ENCODE data around the gene AMIGO1. TPM values are rescaled to one million over a fixed set of nuclear protein-coding genes. Genes with fewer than 3 reads are reported as not detected.
A peak's percentile ranks its signal among the peaks of the same experiment; 100 is the strongest.

The AMIGO1 gene
- total RNA-seq (1 to 10 TPM; 4.4 to 5.8 (median 5.3) TPM), polyA plus RNA-seq (1 to 10 TPM; 1.6 to 4.9 TPM)

- Histone ChIP-seq H3K4me1 (peaks cover 0 to 3% (median 0%) of the 10 kb centered on the region in 3 donors), H3K36me3 (no peaks in the 10 kb centered on the region), H3K27me3 (no peaks in the 10 kb centered on the region), H3K4me3 (peak within 1 kb of the TSS; percentile 63 to 85 (median 82)), H3K9me3 (no peaks in the 10 kb centered on the region), H3K27ac (peak within 1 kb of the TSS in 1 of 4 donors; percentile 17)
- no peak for TF ChIP-seq CTCF (IDR thresholded peaks at IDR 0.05)
- ATAC-seq (peak; percentile 90 to 95 (median 94)), FAIRE-seq (no peak), DNase-seq (peak; percentile 44 to 81 (median 56))
- intact Hi-C loops (cut with DNase I): no loop called here
- WGBS, 2 donors: 0 to 1% methylated on average over 63 to 100 of the region's 100 CpGs
Observed at GRCh38 chr1:109509176-109510134, at the start of gene AMIGO1. Gene AMIGO1 (minus strand): TSS chr1:109509727. CDS start chr1:109508912, 815 bp downstream.

- Histone ChIP-seq H3K36me3 (no peaks in the 10 kb centered on the region), H3K4me3 (no peak overlapping the region), H3K27ac (no peak overlapping the region), H3K9me3 (no peaks in the 10 kb centered on the region), H3K4me1 (peaks cover 10 to 24% (median 13%) of the 10 kb centered on the region in 3 donors), H3K27me3 (no peaks in the 10 kb centered on the region)
- no peak for ATAC-seq
- no peak for TF ChIP-seq CTCF (IDR thresholded peaks at IDR 0.05)
- no peak for DNase-seq
- intact Hi-C loops (cut with DNase I): no loop called here
- no peak for FAIRE-seq
- 78 to 79% methylated on average over 5 of the region's 5 CpGs for WGBS, 2 donors
Observed at GRCh38 chr1:109557520-109557919, 48.0 kb upstream of the AMIGO1 start.

- WGBS, 2 donors: 96 to 99% methylated on average over 2 of the region's 2 CpGs
- Histone ChIP-seq H3K9me3 (no peaks in the 10 kb centered on the region), H3K4me1 (peaks cover 10 to 23% (median 13%) of the 10 kb centered on the region in 3 donors), H3K4me3 (no peak overlapping the region), H3K27me3 (no peaks in the 10 kb centered on the region), H3K27ac (no peak overlapping the region), H3K36me3 (no peaks in the 10 kb centered on the region)
- DNase-seq (no peak), FAIRE-seq (no peak), ATAC-seq (no peak)
- intact Hi-C loops (cut with DNase I): no loop called here
- no peak for TF ChIP-seq CTCF (IDR thresholded peaks at IDR 0.05)
Observed at GRCh38 chr1:109556563-109556962, 47.0 kb upstream of the AMIGO1 start.

- H3K4me1 ChIP-seq: peaks cover 0 to 41% (median 8%) of the 10 kb centered on the region in 3 donors
Observed at GRCh38 chr1:109548321-109549267, 39.1 kb upstream of the AMIGO1 start, which contains the start of gene GNAI3. Gene GNAI3 (plus strand): TSS chr1:109548615. CDS start chr1:109548721, 106 bp downstream.

More at GRCh38 chr1:109548321-109549267, 39.1 kb upstream of the AMIGO1 start, which contains the start of gene GNAI3:
- TF ChIP-seq CTCF (IDR thresholded peaks at IDR 0.05): no peak
- Histone ChIP-seq H3K36me3 (no peaks in the 10 kb centered on the region), H3K9me3 (no peaks in the 10 kb centered on the region), H3K27me3 (no peaks in the 10 kb centered on the region), H3K27ac (peak within 1 kb of the TSS; percentile 66 to 99 (median 88)), H3K4me3 (peak within 1 kb of the TSS; percentile 43 to 93 (median 80))
- intact Hi-C loops (cut with DNase I): loop anchor here (10.0 kb wide), 3 partner anchors 86 to 436 kb away; partner anchors contain the start of gene AHCYL1 (in 1 of the 3)
- FAIRE-seq (no peak), ATAC-seq (peak; percentile 94 to 97 (median 95)), DNase-seq (peak; percentile 91 to 96 (median 94))
- 0 to 1% methylated on average over 68 of the region's 68 CpGs for WGBS, 2 donors

Measured in pancreas (tissue), 10 donors.